Stimulated activated effector memory CD8-positive, alpha-beta T cell treated with anti-CD3 and anti-CD28 coated beads, Interleukin-12 subunit alpha, Interleukin-12 subunit beta, amount 100 ng/mL, for 72 hours (primary cell): ENCODE measurements around the gene ZFAND2A.
"Not testable (repeated sequence)": the region's sequence is repeated elsewhere in the genome, so short reads cannot be mapped to it uniquely, and the experiment has no call there.

Experiments used
- ATAC-seq: fragments of 150-1000 bp; cut with Tn5 transposase; 2 replicates; pipeline ENCODE4 v1.10.0; 2021
- DNase-seq, 2 donors: peaks; one replicate each; pipeline ENCODE4 v3.0.0; 2021 to 2022; ENCODE audit warnings: low spot score in 2 of 2
- H3K27ac Mint-ChIP-seq: one replicate; pipeline ENCODE4 v1.8.0; 2022; ENCODE audit warnings: mild to moderate bottlenecking, mixed read lengths
- H3K36me3 Mint-ChIP-seq: one replicate; pipeline ENCODE4 v1.8.0; 2022; ENCODE audit warnings: mild to moderate bottlenecking, mixed read lengths
- H3K4me1 Mint-ChIP-seq: one replicate; pipeline ENCODE4 v1.8.0; 2022; ENCODE audit warnings: mixed read lengths
- H3K4me3 Mint-ChIP-seq: one replicate; pipeline ENCODE4 v1.8.0; 2022; ENCODE audit warnings: mild to moderate bottlenecking, mixed read lengths
- H3K9me3 Mint-ChIP-seq: one replicate; pipeline ENCODE4 v1.8.0; 2022; ENCODE audit warnings: mixed read lengths

Gene ZFAND2A

GRCh38 chr7:1187127-1187526, 27.1 kb upstream of the ZFAND2A start:
- DNase-seq (no peak), ATAC-seq (no peak)
- no peak overlapping the region for H3K4me3 Mint-ChIP-seq
- H3K4me1 Mint-ChIP-seq: peaks cover 10% of the 10 kb centered on the region
- peaks cover 4% of the 10 kb centered on the region for H3K9me3 Mint-ChIP-seq
- H3K36me3 Mint-ChIP-seq: peaks cover 7% of the 10 kb centered on the region
- H3K27ac Mint-ChIP-seq: no peak overlapping the region

GRCh38 chr7:1181640-1182039, 21.6 kb upstream of the ZFAND2A start:
- Mint-ChIP-seq H3K4me3 (no peak overlapping the region), H3K4me1 (peaks cover 11% of the 10 kb centered on the region), H3K27ac (no peak overlapping the region), H3K36me3 (peaks cover 8% of the 10 kb centered on the region), H3K9me3 (peaks cover 2% of the 10 kb centered on the region)
- ATAC-seq (no peak), DNase-seq (no peak)

GRCh38 chr7:1181031-1181430, 21.0 kb upstream of the ZFAND2A start:
- Mint-ChIP-seq H3K27ac (no peak overlapping the region), H3K4me1 (peaks cover 18% of the 10 kb centered on the region), H3K4me3 (no peak overlapping the region), H3K36me3 (peaks cover 14% of the 10 kb centered on the region), H3K9me3 (peaks cover 2% of the 10 kb centered on the region)
- no peak for DNase-seq
- no peak for ATAC-seq

GRCh38 chr7:1176891-1177373, 16.9 kb upstream of the ZFAND2A start:
- Mint-ChIP-seq H3K36me3 (peaks cover 15% of the 10 kb centered on the region), H3K27ac (peak overlapping the region; percentile 85), H3K9me3 (peaks cover 2% of the 10 kb centered on the region), H3K4me3 (peak overlapping the region; percentile 62), H3K4me1 (peaks cover 15% of the 10 kb centered on the region)
- peak; percentile 67 for ATAC-seq
- peak; percentile 84 to 94 for DNase-seq

GRCh38 chr7:1175967-1176851, 16.2 kb upstream of the ZFAND2A start:
- Mint-ChIP-seq H3K4me3 (peak overlapping the region; percentile 62), H3K9me3 (peaks cover 2% of the 10 kb centered on the region), H3K27ac (peak overlapping the region; percentile 85), H3K36me3 (peaks cover 15% of the 10 kb centered on the region), H3K4me1 (peaks cover 15% of the 10 kb centered on the region)
- DNase-seq (peak; percentile 92 to 98), ATAC-seq (peak; percentile 84)

- Mint-ChIP-seq H3K9me3 (peaks cover 2% of the 10 kb centered on the region), H3K4me3 (peak overlapping the region; percentile 62), H3K27ac (peak overlapping the region; percentile 85), H3K4me1 (peaks cover 15% of the 10 kb centered on the region), H3K36me3 (peaks cover 15% of the 10 kb centered on the region)
- DNase-seq (no peak), ATAC-seq (no peak)
These were observed 15.6 kb upstream of the ZFAND2A start for GRCh38 chr7:1175597-1175966.

GRCh38 chr7:1174881-1175596, 15.0 kb upstream of the ZFAND2A start:
- no peak overlapping the region for H3K4me3 Mint-ChIP-seq

GRCh38 chr7:1174002-1174401, 14.0 kb upstream of the ZFAND2A start:
- H3K27ac Mint-ChIP-seq: no peak overlapping the region
- peaks cover 20% of the 10 kb centered on the region for H3K36me3 Mint-ChIP-seq
- no peak overlapping the region for H3K4me3 Mint-ChIP-seq
- peaks cover 2% of the 10 kb centered on the region for H3K9me3 Mint-ChIP-seq
- peaks cover 27% of the 10 kb centered on the region for H3K4me1 Mint-ChIP-seq
- no peak for ATAC-seq
- DNase-seq: no peak

More at GRCh38 chr7:1174881-1175596, 15.0 kb upstream of the ZFAND2A start:
- H3K4me1 Mint-ChIP-seq: peaks cover 18% of the 10 kb centered on the region
- DNase-seq (no peak), ATAC-seq (no peak)
- peaks cover 2% of the 10 kb centered on the region for H3K9me3 Mint-ChIP-seq
- peaks cover 15% of the 10 kb centered on the region for H3K36me3 Mint-ChIP-seq
- H3K27ac Mint-ChIP-seq: peak overlapping the region; percentile 14

- DNase-seq: no peak
- peaks cover 20% of the 10 kb centered on the region for H3K36me3 Mint-ChIP-seq
- peaks cover 2% of the 10 kb centered on the region for H3K9me3 Mint-ChIP-seq
- peaks cover 27% of the 10 kb centered on the region for H3K4me1 Mint-ChIP-seq
- no peak overlapping the region for H3K4me3 Mint-ChIP-seq
- ATAC-seq: no peak
- H3K27ac Mint-ChIP-seq: peak overlapping the region; percentile 70
These were observed 12.9 kb upstream of the ZFAND2A start for GRCh38 chr7:1172666-1173523.

GRCh38 chr7:1171516-1171915, 11.5 kb upstream of the ZFAND2A start:
- not testable (repeated sequence) for H3K27ac Mint-ChIP-seq, H3K9me3 Mint-ChIP-seq, H3K4me3 Mint-ChIP-seq, ATAC-seq, DNase-seq
- peaks cover 11% of the 10 kb centered on the region for H3K36me3 Mint-ChIP-seq
- H3K4me1 Mint-ChIP-seq: peaks cover 20% of the 10 kb centered on the region

GRCh38 chr7:1170741-1171501, 10.9 kb upstream of the ZFAND2A start:
- no peak for ATAC-seq
- H3K9me3 Mint-ChIP-seq: no peaks in the 10 kb centered on the region
- DNase-seq: no peak
- H3K27ac Mint-ChIP-seq: no peak overlapping the region
- H3K4me3 Mint-ChIP-seq: no peak overlapping the region
- peaks cover 14% of the 10 kb centered on the region for H3K4me1 Mint-ChIP-seq
- H3K36me3 Mint-ChIP-seq: peaks cover 5% of the 10 kb centered on the region

GRCh38 chr7:1169409-1170368, 9.7 kb upstream of the ZFAND2A start:
- no peaks in the 10 kb centered on the region for H3K9me3 Mint-ChIP-seq
- peak overlapping the region; percentile 97 for H3K27ac Mint-ChIP-seq
- peaks cover 13% of the 10 kb centered on the region for H3K4me1 Mint-ChIP-seq
- DNase-seq (peak; percentile 94 to 95), ATAC-seq (peak; percentile 95)
- H3K4me3 Mint-ChIP-seq: peak overlapping the region; percentile 81
- H3K36me3 Mint-ChIP-seq: peaks cover 5% of the 10 kb centered on the region

- H3K27ac Mint-ChIP-seq: no peak overlapping the region
- H3K4me3 Mint-ChIP-seq: no peak overlapping the region
- ATAC-seq (no peak), DNase-seq (no peak)
- peaks cover 13% of the 10 kb centered on the region for H3K4me1 Mint-ChIP-seq
- no peaks in the 10 kb centered on the region for H3K9me3 Mint-ChIP-seq
- H3K36me3 Mint-ChIP-seq: peaks cover 5% of the 10 kb centered on the region
These were observed 8.4 kb upstream of the ZFAND2A start for GRCh38 chr7:1168422-1168821.
